K562 (cell line): ENCODE results near the gene AURKB. TPM values are rescaled to one million over a fixed set of nuclear protein-coding genes. Genes with fewer than 3 reads are reported as not detected.

Experiments used
- ATF1 ChIP-seq, 2 experiments: fragments of 450-650 bp in 1 of 2; IDR thresholded peaks; 2 replicates each; pipeline ENCODE4 v1.6.1; 2016; ENCODE audit warnings: missing compliant biosample characterization in 1 of 2, missing genetic modification characterization in 1 of 2
- BCLAF1 ChIP-seq, 2 experiments: fragments of 450-650 bp in 1 of 2; IDR thresholded peaks; 2 replicates each; pipeline ENCODE4 v1.6.1; 2011 to 2017; ENCODE audit warnings: low read depth in 2 of 2, antibody characterized with exemption in 1 of 2, borderline replicate concordance in 1 of 2, low read length in 1 of 2, mild to moderate bottlenecking in 1 of 2, mixed read lengths in 1 of 2; ENCODE audit not compliant: control insufficient read depth in 1 of 2
- CREM ChIP-seq: IDR thresholded peaks from 2 replicates; pipeline ENCODE4 v1.6.1; 2014; ENCODE audit warnings: antibody characterized with exemption, low read depth
- DIDO1 ChIP-seq: fragments of 450-650 bp; IDR thresholded peaks from 2 replicates; pipeline ENCODE4 v1.6.1; 2016; ENCODE audit warnings: low read depth, missing biosample characterization, missing genetic modification characterization
- ESRRA ChIP-seq: fragments of 450-650 bp; IDR thresholded peaks from 2 replicates; pipeline ENCODE4 v1.6.1; 2014; ENCODE audit warnings: low read depth, mild to moderate bottlenecking, moderate library complexity, borderline replicate concordance
- KDM1A ChIP-seq, 2 experiments: fragments of 450-650 bp; IDR thresholded peaks; 2 replicates each; pipeline ENCODE4 v1.6.1; 2016; ENCODE audit warnings: mild to moderate bottlenecking in 2 of 2
- L3MBTL2 ChIP-seq: fragments of 450-650 bp; IDR thresholded peaks from 2 replicates; pipeline ENCODE4 v1.6.1; 2016; ENCODE audit warnings: mild to moderate bottlenecking, moderate library complexity
- LEF1 ChIP-seq: fragments of 450-650 bp; IDR thresholded peaks from 2 replicates; pipeline ENCODE4 v1.6.1; 2016; ENCODE audit warnings: mild to moderate bottlenecking
- NEUROD1 ChIP-seq: fragments of 150-350 bp; IDR thresholded peaks from 2 replicates; pipeline ENCODE4 v1.6.1; 2014; ENCODE audit warnings: borderline replicate concordance, low read length, low read depth; ENCODE audit not compliant: partially characterized antibody
- NFE2 ChIP-seq: IDR thresholded peaks from 2 replicates; pipeline ENCODE4 v1.6.1; 2014; ENCODE audit warnings: antibody characterized with exemption, low read depth
- RBM14 ChIP-seq: fragments of 200-400 bp; formaldehyde crosslinking; IDR thresholded peaks from 2 replicates; pipeline ENCODE4 v1.6.1; 2018; ENCODE audit warnings: low read depth, mild to moderate bottlenecking, low read length, moderate library complexity, borderline replicate concordance; ENCODE audit not compliant: insufficient read depth
- RNF2 ChIP-seq: sonication (generic); IDR thresholded peaks from 2 replicates; pipeline ENCODE4 v1.6.1; 2016
- TARDBP ChIP-seq: fragments of 450-650 bp; IDR thresholded peaks from 2 replicates; pipeline ENCODE4 v1.6.1; 2016
- TFAP4 ChIP-seq: sonication (generic); formaldehyde crosslinking; IDR thresholded peaks from 2 replicates; pipeline ENCODE4 v1.8.0; 2022; ENCODE audit warnings: missing genetic modification reagents, mild to moderate bottlenecking, moderate library complexity, borderline replicate concordance
- XRCC3 ChIP-seq: fragments of 450-650 bp; IDR thresholded peaks from 2 replicates; pipeline ENCODE4 v1.6.1; 2017; ENCODE audit warnings: mild to moderate bottlenecking, moderate library complexity
- ZBTB8A ChIP-seq: fragments of 450-650 bp; IDR thresholded peaks from 2 replicates; pipeline ENCODE4 v1.6.1; 2018; ENCODE audit warnings: mild to moderate bottlenecking, moderate library complexity; ENCODE audit not compliant: partially characterized antibody
- ZNF140 ChIP-seq: fragments of 250-450 bp; sonication (Bioruptor Pico); IDR thresholded peaks from 2 replicates; pipeline ENCODE4 v1.8.0; 2021; ENCODE audit warnings: moderate library complexity, mild to moderate bottlenecking, inconsistent platforms
- ZNF184 ChIP-seq: sonication (generic); formaldehyde crosslinking; IDR thresholded peaks from 2 replicates; pipeline ENCODE4 v1.5.0; 2020; ENCODE audit warnings: missing genetic modification reagents
- ZNF592 ChIP-seq: fragments of 450-650 bp; IDR thresholded peaks from 2 replicates; pipeline ENCODE4 v1.6.1; 2017; ENCODE audit warnings: antibody characterized with exemption, mild to moderate bottlenecking
- ZNF766 ChIP-seq: fragments of 200-800 bp; sonication (Bioruptor generic); conservative IDR thresholded peaks from 2 replicates; pipeline ENCODE4 v1.6.1; 2016; ENCODE audit warnings: missing genetic modification characterization, missing compliant biosample characterization
- polyA plus RNA-seq, 8 experiments: library from polyadenylated mRNA; depleted of rRNA in 4 of 8; stranded (reverse) in 5 of 8; unstranded in 3 of 8; fragments of >200 nt; fragmentation: Nextera tagmentation in 2 of 8; fragmentation: Illumina TruSeq in 1 of 8; extraction: Ambion mirVana in 2 of 8; extraction: Trizol in 1 of 8; gene quantifications; 2 replicates each; pipeline versions ENCODE4 v1.2.1 to v1.2.3, GENCODE V29; 2011 to 2014; ENCODE audit warnings: inconsistent platforms in 1 of 8, missing spikeins in 1 of 8
- total RNA-seq, 7 experiments: library from RNA; depleted of rRNA in 6 of 7; stranded (reverse); fragments of >200 nt in 6 of 7; fragmentation: Illumina TruSeq in 2 of 7; extraction: Trizol in 2 of 7; gene quantifications; 2 replicates each; pipeline versions ENCODE4 v1.2.1 to v1.2.3, GENCODE V29; 2011 to 2021; ENCODE audit warnings: low replicate concordance in 1 of 7

The AURKB gene
- total and polyA plus RNA-seq, 9 of the 15 experiments (the other 6 are each of a cell fraction or from before 2014, with no cell fraction given): 27.2 to 114 (median 74.8) TPM

GRCh38 chr17:8163978-8164814 is 46.2 kb downstream of the AURKB start (continued):
- TF ChIP-seq TARDBP (0 out of 2 replicates have a peak, but pooled peaks have one; percentile 18), LEF1 (peak; percentile 90), NEUROD1 (peak; percentile 20), NFE2 (0 out of 2 replicates have a peak, but pooled peaks have one; percentile 6), XRCC3 (no peak), TFAP4 (peak; percentile 97), ZNF140 (no peak), DIDO1 (tag) (no peak), KDM1A (IDR thresholded peaks at IDR 0.05) (peak in 1 of 2 experiments; percentile 27; a peak in 1 of 4 replicates), RBM14 (no peak), ESRRA (peak; percentile 45; the same call in 1 of the 2 replicates), CREM (peak; percentile 50), ZBTB8A (no peak), RNF2 (peak; percentile 93), ZNF184 (peak; percentile 78; the same call in 1 of the 2 replicates), ZNF766 (CRISPR knock-in tag) (peak; percentile 42; the same call in 1 of the 2 replicates), BCLAF1 (IDR thresholded peaks at IDR 0.05; ENCODE audit: borderline replicate concordance in 1 of 2, control insufficient read depth in 1 of 2, low read depth in 2 of 2, low read length in 1 of 2) (peak in 1 of 2 experiments; percentile 67; a peak in 1 of 4 replicates), ZNF592 (0 out of 2 replicates have a peak, but pooled peaks have one; percentile 68), L3MBTL2 (peak; percentile 61), ATF1 (CRISPR knock-in tag; IDR thresholded peaks at IDR 0.05) (no peak), ATF1 (tag; IDR thresholded peaks at IDR 0.05) (peak; percentile 45; the same call in 1 of the 2 replicates)
